HG03045 (cell line): Measurements from ENCODE around the gene ARMC8.

Experiments
- ATAC-seq: cut with Tn5 transposase; IDR thresholded peaks from one replicate; pipeline ENCODE4 v1.9.1; 2021; ENCODE audit warnings: mild to moderate bottlenecking, moderate library complexity; ENCODE audit not compliant: unreplicated experiment

Gene ARMC8

GRCh38 chr3:138241676-138242075 lies 54.6 kb downstream of the ARMC8 start:
- ATAC-seq, result no peak

GRCh38 chr3:138242466-138242865 lies 55.4 kb downstream of the ARMC8 start:
- ATAC-seq, result no peak

GRCh38 chr3:138245026-138245425 lies 57.9 kb downstream of the ARMC8 start:
- ATAC-seq, result no peak

GRCh38 chr3:138249636-138250035 lies 62.5 kb downstream of the ARMC8 start:
- ATAC-seq, result no peak

GRCh38 chr3:138253609-138254008 lies 66.5 kb downstream of the ARMC8 start:
- ATAC-seq, result no peak

GRCh38 chr3:138254216-138254615 lies 67.1 kb downstream of the ARMC8 start:
- no peak for ATAC-seq

GRCh38 chr3:138256022-138256421 lies 68.9 kb downstream of the ARMC8 start:
- no peak for ATAC-seq

GRCh38 chr3:138257986-138258385 lies 70.9 kb downstream of the ARMC8 start:
- ATAC-seq, result no peak

- no peak for ATAC-seq
Measured at GRCh38 chr3:138259126-138259525, 72.0 kb downstream of the ARMC8 start.

- no peak for ATAC-seq
Measured at GRCh38 chr3:138260611-138261010, 73.5 kb downstream of the ARMC8 start.

GRCh38 chr3:138263104-138263503 lies 76.0 kb downstream of the ARMC8 start:
- ATAC-seq, result no peak

- ATAC-seq, result no peak
Measured at GRCh38 chr3:138265745-138266144, 78.6 kb downstream of the ARMC8 start.

- ATAC-seq, result no peak
Measured at GRCh38 chr3:138267083-138267482, 80.0 kb downstream of the ARMC8 start.

GRCh38 chr3:138270245-138270644 lies 83.1 kb downstream of the ARMC8 start:
- ATAC-seq, result no peak

GRCh38 chr3:138271189-138271794 lies 84.2 kb downstream of the ARMC8 start:
- ATAC-seq, result peak; percentile 59

- ATAC-seq, result no peak
Measured at GRCh38 chr3:138281561-138281960, 94.5 kb downstream of the ARMC8 start.

GRCh38 chr3:138282836-138283235 lies 95.7 kb downstream of the ARMC8 start:
- no peak for ATAC-seq

- ATAC-seq, result no peak
Measured at GRCh38 chr3:138284079-138284478, 97.0 kb downstream of the ARMC8 start.

GRCh38 chr3:138284957-138285477 lies 97.9 kb downstream of the ARMC8 start:
- no peak for ATAC-seq

GRCh38 chr3:138289260-138289659 lies 102.2 kb downstream of the ARMC8 start:
- ATAC-seq, result no peak

- no peak for ATAC-seq
Measured at GRCh38 chr3:138289701-138290100, 102.6 kb downstream of the ARMC8 start.

GRCh38 chr3:138296639-138297038 lies 109.5 kb downstream of the ARMC8 start:
- ATAC-seq, result no peak

- no peak for ATAC-seq
Measured at GRCh38 chr3:138297059-138297607, 110.0 kb downstream of the ARMC8 start.
